NCI-H2029 treated with DMSO at 0.1 percent for 48 hours (cell line): ENCODE measurements around the gene SPRED2.
A peak's percentile ranks its signal among the peaks of the same experiment; 100 is the strongest.

Source experiments
- DNase-seq: peaks from one replicate; lab custom pipeline; 2025; lab: John Stamatoyannopoulos, UW

SPRED2 gene

DNA sequence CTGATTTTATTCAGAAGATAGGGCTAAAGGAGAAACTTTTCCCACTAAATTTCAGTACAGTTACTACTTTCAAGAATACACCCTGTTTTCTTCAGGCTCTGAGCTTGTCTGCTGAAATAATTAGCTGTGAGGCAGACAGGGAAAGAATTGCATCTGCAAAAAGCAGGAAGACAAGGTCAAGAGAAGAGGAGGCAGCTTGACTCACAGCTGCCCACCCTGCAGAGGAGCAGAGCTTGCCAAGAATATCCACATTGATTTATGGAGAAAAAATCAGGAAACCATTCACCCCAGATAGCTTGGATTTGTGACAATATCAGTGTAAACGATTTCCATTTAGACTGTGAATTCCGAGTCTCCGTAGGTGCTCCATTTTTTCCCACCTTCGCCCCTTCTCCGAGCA lies 155.8 kb downstream of the SPRED2 start:
- no peak for DNase-seq

DNA sequence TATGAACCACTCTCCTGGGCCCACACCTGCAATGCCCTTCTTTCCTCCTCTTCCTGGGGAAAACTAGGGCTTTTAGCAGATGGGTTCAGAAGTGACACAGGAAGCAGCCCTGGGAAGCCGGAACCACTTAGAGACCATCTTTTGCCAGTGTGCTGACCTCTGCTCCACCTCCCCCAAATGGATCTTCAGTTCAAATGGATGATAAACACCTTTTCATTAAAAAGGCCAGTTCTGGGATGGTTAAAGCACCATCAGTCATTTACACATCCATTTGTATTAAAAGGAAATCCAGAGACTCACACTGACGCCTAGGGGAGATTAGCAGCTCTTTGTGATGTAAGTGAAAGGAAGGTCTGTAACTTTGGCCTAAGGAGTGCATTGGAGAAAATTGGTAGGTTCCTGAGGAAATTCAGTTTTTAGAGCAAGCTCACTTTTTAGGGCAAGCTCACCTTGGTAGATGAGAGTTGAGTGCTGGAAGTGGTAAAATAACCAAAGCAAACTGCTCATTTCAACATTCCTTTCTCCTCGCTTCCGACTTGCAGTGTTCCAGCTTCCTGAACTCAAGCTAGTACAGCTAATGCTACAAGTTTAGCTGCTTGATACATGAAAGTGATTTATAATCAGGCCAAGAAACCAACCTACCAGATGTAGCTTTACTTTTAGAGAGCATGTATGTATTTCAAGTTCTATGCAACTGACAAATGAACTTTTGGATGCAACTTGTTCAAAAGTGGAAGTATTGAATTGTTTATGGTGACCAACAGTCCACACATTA lies 157.1 kb downstream of the SPRED2 start:
- DNase-seq: no peak

DNA sequence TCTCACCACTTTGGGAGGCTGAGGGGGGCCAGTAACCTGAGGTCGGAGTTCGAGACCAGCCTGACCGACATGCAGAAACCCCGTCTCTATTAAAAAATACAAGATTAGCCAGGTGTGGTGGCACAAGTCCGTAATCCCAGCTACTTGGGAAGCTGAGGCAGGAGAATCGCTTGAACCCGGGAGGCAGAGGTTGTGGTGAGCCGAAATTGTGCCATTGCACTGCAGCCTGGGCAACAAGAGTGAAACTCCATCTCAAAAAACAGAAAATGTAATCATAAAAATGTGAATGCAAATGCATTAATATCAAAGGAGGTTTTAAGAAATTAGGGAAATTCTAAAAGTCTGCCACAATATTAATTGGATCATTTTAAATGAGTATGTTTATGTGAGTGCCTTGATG lies 159.1 kb downstream of the SPRED2 start:
- DNase-seq: no peak

DNA sequence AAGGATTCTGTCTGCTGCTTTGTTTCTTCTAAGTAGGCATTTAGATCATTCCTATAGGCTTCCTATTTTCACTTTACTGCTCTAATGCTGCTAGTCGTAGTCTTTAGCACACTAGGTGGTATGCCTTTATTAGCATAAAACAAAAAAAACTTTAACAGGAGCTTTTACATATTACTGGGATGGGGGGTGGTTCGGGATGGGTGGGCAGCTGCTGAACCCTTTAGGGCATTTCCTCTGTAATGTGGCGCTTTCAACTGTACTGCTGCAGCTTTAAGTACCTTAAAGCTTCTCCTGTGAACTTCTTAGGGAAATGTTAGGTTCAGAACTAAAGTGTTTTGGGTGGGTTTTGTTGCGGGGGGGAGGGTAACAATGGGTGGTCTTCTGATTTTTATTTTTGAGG lies 163.4 kb downstream of the SPRED2 start:
- DNase-seq: no peak

DNA sequence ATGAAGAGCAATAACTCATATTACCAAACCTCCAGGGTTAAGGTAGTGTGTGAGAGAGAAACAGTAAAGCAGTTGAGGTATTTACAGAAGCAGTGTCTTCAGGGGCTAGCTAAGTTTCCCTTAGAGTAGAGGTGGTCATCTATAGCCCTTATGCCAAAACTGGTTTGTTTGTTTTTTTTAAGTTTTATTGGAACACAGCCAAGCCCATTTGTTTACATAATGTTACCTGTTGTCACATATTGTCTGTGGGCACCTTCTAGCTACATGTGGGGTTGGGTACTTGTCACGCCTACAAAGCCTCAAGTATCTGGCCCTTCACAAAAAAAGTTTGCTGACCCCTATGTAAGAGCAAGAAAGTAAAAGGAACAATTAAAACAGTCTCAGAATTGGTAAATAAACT lies 165.4 kb downstream of the SPRED2 start:
- no peak for DNase-seq

DNA sequence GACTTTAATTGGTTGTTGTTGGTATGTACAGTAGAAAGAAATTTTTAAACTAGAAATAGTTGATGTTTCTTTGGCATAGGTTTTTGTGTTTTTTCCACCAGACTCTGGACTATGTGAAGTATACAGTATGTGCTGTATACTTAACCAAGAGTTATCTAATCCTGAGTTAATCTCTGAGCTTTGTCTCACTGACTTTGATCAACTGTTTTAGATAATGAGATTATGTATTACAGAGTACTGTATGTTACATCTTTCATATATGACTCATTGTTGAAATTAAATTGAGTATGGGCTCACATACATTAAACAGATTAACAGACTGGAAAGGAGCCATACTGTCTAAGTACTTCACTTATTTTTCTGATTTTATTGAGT lies 166.7 kb downstream of the SPRED2 start:
- no peak for DNase-seq

DNA sequence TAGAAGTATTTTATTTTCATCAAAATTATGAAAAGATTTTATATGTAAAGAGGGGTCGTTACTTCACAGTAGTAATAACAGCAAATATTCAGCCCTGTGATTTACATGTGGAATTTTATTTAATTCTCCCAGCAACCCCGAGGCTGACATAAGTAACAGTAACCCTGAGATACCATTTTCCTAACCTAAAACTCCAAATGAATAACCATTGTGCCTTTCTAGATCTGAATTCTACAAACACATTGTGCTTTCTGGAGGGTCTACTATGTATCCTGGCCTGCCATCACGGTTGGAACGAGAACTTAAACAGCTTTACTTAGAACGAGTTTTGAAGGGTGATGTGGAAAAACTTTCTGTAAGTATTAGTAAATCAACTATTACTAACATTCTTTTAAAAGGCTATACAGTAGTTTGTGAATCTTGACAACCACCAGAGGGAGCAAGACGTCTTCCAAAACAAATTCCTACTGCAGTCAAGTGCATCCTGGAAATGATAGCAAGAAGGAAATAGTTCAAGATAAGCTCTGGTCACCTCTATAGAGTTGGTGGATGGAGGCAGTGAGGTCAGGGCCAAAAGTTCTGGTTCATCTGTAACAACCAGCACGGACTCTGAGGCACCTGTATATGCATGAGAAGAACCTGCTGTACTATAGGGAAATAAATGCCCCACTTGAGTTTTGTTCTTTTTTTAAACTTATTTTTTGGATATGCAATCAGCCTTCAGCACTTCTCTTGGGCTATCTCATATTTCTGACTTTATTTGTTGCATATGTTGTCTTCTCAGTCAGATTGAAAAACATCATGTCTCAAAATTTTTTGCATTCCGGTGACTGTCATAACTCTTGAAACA lies 167.4 kb downstream of the SPRED2 start:
- DNase-seq: peak; percentile 20

DNA sequence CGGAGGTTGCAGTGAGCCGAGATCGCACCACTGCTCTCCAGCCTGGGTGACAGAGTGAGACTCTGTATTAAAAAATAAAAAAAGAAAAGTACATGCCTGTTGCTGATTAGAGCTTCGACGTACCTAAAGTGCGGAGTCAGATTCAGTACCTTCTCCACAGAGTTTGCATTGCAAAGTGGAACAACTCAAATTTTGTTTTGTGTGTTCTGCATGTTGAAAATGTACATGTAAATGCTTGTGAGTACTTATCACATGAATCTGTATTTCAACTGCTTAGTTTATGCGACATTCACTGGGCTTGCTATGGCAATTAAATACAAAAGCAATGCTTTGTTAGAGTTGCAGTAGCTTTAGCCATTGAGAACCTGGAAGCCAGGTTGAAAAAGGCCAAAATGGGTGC lies 168.4 kb downstream of the SPRED2 start:
- no peak for DNase-seq

DNA sequence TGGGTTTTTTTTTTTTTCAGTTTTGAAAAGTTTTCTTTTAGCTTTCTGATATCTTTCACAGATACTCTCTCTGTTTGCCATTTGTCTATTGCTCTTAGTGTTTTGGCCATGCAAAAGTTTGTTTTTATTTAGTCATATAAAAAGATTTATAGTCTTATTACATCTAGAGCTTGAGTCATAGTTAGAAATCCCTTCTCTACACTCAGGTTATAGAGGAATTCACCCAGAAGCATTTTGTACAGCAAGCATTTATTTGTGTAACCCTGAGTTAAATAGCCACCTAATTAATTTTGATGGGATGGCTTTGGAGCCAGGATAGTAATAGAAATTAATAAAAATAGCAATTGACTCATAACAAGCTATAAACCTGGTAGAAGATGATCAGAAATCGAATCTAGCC lies 169.1 kb downstream of the SPRED2 start:
- DNase-seq: no peak

DNA sequence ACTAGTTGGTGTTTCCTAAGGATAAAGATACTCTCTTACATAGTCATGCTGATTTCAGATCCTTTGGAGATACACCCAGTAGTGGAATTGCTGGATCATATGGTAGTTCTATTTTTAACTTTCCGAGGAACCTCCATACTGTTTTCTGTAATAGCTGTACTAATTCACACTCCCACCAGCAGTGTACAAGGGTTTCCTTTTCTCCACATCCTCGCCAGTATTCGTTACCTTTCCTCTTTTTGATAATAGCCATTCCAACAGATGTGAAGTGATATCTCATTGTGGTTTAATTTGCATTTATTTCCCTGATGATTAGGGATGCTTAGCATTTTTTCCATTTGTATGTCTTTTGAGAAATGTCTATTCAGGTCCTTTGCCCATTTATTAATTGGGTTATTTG lies 170.7 kb downstream of the SPRED2 start:
- no peak for DNase-seq
